ENCODE measurements around the gene SEC22B.
"Not testable (repeated sequence)": the region's sequence is repeated elsewhere in the genome, so short reads cannot be mapped to it uniquely, and the experiment has no call there.

Gene SEC22B

DNA sequence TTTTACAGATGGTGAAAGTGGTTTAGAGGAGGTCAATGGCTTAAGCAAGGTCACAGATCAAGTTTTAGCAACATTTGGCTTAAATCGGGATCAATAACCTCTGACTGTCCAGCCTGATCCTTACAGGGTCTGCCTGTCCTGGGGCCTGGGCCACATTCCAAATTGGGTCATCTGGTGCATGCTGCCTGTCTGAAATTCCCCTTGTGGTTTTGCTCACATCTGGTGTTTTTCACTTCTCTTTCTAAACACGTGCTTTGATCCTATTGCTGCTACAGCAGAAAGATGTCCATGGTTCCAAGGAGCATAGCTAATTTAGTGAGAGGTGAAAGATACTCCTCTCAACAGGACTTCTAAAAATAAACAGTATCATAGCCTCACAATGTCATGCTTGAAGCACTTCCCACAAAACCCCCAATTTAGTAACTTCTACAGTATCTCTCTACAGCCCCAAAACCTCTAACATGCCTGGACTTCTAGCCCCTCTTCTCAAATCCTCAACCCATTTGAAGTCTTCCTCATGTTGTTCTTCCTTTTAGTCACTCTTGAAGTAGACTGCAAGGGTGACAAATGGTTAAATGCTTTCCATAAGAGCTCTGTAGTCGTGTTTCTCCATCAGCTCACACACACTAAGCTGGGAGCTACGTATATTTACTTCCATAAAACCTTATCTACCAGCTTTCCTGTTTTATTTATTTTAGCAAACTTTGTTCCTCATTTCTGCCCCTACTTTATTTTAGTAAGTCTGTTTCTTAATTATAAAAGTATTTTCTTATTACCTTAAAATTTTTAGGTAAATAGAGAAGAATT lies 58.7 kb downstream of the SEC22B start:
- DNase-seq = not testable (repeated sequence)

GRCh38 chr1:120116094-120116493 lies 60.2 kb downstream of the SEC22B start:
- not testable (repeated sequence) for DNase-seq

DNA sequence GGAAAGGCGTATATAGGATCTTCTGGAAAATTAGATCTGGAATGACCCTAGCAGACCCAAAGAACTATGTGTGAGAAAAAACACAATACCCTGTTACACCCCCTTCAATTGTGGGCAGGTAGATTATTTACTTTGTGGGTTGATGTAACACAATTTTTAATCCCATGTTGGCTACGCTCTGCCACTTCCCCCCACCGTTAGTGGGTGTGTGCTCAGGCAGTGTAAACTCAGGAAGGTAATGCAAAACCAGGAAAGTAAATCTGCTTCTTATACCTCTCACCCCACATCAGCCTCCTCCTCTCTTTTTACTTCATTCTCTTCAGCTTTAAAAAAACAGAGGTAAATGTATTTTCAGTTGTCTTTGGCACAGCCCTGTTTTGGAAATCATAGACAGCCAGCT lies 63.2 kb downstream of the SEC22B start:
- DNase-seq = not testable (repeated sequence)

- not testable (repeated sequence) for DNase-seq
These were observed 64.1 kb downstream of the SEC22B start for GRCh38 chr1:120112212-120112611.

DNA sequence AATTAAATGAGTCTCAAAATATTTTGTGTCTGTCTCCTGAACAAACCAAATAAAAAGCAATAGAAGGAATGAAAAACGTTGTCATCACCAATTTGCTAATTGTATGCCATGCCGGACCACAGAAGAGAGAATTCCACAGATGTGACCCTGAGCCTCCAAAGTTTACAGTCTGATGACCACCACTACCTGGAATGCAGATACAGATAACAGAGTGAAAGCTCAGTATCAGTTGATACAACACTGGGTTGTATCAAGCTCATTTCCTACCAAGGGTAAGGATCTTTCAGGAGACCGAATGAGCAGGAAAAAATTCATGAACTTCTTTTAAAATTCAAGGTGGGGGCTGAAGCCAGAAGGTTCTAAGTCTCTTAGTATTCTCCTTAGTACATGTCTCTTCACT lies 64.5 kb downstream of the SEC22B start:
- not testable (repeated sequence) for DNase-seq

GRCh38 chr1:120111008-120111407 lies 65.3 kb downstream of the SEC22B start:
- not testable (repeated sequence) for DNase-seq

DNA sequence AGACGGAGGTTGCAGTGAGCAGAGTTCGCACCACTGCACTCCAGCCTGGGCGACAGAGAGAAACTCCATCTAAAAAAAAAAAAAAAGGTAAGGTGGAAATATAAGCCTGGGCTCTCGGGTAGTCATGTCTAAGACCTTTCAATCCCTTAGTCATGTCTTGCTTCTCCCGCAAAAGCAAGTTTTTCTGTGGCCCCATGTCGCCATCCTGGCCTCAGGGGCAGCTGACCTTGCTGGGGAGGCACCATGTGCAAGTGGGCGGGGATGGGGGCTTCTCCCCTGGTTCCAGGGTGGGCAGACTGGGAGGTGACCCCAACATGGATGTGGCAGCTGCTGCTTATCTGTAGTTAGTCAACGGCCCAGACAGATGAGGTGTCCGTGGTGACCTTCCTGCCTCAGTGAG lies 66.7 kb downstream of the SEC22B start:
- not testable (repeated sequence) for DNase-seq

GRCh38 chr1:120109180-120109579 lies 67.1 kb downstream of the SEC22B start:
- not testable (repeated sequence) for DNase-seq

DNA sequence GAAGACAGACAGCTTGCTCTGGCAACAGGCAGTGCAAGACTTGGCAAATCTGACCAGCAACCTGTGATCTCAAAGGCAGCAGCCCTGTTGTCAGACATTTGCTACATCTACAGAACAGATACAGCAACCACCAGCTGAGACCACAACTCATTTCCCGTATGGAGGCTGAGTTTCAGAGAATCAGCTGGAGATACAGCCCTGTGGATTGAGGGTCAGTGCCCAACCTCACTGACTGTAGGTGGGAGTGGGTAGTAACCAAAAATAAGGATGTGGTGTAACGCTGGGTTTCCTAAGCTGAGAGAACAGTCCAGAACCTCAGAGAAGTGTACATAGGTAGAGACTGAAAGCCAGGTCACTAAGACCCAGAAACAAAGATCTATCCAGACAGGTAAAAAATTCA lies 71.0 kb downstream of the SEC22B start:
- not testable (repeated sequence) for DNase-seq

- not testable (repeated sequence) for DNase-seq
These were observed 72.6 kb downstream of the SEC22B start for GRCh38 chr1:120103768-120104167.

DNA sequence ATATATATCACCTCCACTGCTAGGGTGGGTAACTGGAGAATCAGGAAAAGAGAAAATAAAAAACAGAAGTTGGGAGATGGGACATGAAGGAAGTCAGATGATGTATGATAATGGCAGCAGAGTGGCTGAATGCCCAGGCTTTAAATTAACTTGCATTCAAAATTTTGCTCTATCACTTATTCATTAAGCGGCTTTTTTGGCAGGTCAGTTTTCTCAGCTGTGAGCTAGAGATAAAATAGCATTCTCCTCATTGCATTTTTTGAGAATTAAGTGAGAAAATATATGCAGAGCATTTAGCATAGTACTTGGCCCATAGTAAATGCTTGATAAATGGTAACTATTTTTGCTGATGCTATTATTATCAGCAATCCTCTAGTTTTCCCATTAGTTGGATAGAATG lies 74.7 kb downstream of the SEC22B start:
- DNase-seq = not testable (repeated sequence)
